Endometrial microvascular endothelial cells (primary cell): Measurements from ENCODE around the gene ALOX15B. TPM values are rescaled to one million over a fixed set of nuclear protein-coding genes. Genes with fewer than 3 reads are reported as not detected.
"Not testable (repeated sequence)": the region's sequence is repeated elsewhere in the genome, so short reads cannot be mapped to it uniquely, and the experiment has no call there.

Experiments
- in situ Hi-C: cut with HindIII; loops from 2 replicates; pipeline ENCODE4 v1.10.0; 2017; ENCODE audit warnings: low sequenced_read_pairs, low pct_unique_long_range_greater_than_20kb; ENCODE audit errors: inconsistent ontology term
- total RNA-seq: library from RNA; depleted of rRNA; stranded (reverse); fragments of >200 nt; gene quantifications from one replicate; pipeline ENCODE4 v1.2.3, GENCODE V29; 2015; ENCODE audit errors: inconsistent ontology term

The ALOX15B gene
- total RNA-seq, 1 donor from 2014 or later: not detected

GRCh38 chr17:8073627-8074484 is 35.0 kb downstream of the ALOX15B start:
- in situ Hi-C loops: no loop called here

- in situ Hi-C loops: no loop called here
Measured at GRCh38 chr17:8074554-8074953, 35.7 kb downstream of the ALOX15B start.

- in situ Hi-C loops: no loop called here
Measured at GRCh38 chr17:8075081-8075480, 36.2 kb downstream of the ALOX15B start.

GRCh38 chr17:8075574-8076342 is 36.9 kb downstream of the ALOX15B start:
- in situ Hi-C loops: no loop called here

- in situ Hi-C loops: no loop called here
Measured at GRCh38 chr17:8076502-8077266, 37.8 kb downstream of the ALOX15B start.

GRCh38 chr17:8077939-8078338 is 39.1 kb downstream of the ALOX15B start:
- in situ Hi-C loops: not testable (repeated sequence)

GRCh38 chr17:8079291-8080207 is 40.7 kb downstream of the ALOX15B start:
- in situ Hi-C loops: no loop called here

GRCh38 chr17:8080208-8080798 is 41.4 kb downstream of the ALOX15B start:
- in situ Hi-C loops: no loop called here

- in situ Hi-C loops: no loop called here
Measured at GRCh38 chr17:8080799-8081219, 42.0 kb downstream of the ALOX15B start.

- in situ Hi-C loops: no loop called here
Measured at GRCh38 chr17:8081876-8082275, 43.0 kb downstream of the ALOX15B start.

- in situ Hi-C loops: no loop called here
Measured at GRCh38 chr17:8082292-8082691, 43.4 kb downstream of the ALOX15B start.

- in situ Hi-C loops: no loop called here
Measured at GRCh38 chr17:8084250-8084649, 45.4 kb downstream of the ALOX15B start.

GRCh38 chr17:8087075-8087951 is 48.5 kb downstream of the ALOX15B start, which contains the start of gene ALOX12B:
Gene ALOX12B, minus strand, starts transcription at chr17:8087716. Its CDS starts 274 bp downstream, at chr17:8087442.
- in situ Hi-C loops: no loop called here

GRCh38 chr17:8087952-8088230 is 49.0 kb downstream of the ALOX15B start:
- in situ Hi-C loops: no loop called here

- in situ Hi-C loops: no loop called here
Measured at GRCh38 chr17:8089728-8090127, 50.9 kb downstream of the ALOX15B start.

GRCh38 chr17:8091033-8091687 is 52.3 kb downstream of the ALOX15B start:
- in situ Hi-C loops: no loop called here

GRCh38 chr17:8095361-8095760 is 56.5 kb downstream of the ALOX15B start:
- in situ Hi-C loops: no loop called here
